ENCODE data around the gene ZNF335.

DNA sequence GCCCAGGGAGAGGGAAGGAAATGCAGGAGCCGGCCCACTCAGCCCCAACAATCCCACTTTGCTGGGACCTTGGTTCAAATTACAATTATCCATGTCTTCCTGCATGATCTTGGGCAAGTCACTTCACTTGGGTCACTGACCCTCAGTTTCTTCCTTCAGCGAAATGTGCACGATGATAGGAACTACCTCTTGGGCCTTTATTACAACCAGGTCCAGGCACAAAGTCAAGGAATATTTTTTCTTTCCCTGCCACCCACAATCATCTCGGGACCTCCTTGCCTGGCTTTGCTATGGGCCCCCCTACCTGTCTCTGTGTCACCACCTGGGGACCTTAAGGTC, 59.7 kb downstream of the ZNF335 start:
- TF ChIP-seq, protein P1, sequence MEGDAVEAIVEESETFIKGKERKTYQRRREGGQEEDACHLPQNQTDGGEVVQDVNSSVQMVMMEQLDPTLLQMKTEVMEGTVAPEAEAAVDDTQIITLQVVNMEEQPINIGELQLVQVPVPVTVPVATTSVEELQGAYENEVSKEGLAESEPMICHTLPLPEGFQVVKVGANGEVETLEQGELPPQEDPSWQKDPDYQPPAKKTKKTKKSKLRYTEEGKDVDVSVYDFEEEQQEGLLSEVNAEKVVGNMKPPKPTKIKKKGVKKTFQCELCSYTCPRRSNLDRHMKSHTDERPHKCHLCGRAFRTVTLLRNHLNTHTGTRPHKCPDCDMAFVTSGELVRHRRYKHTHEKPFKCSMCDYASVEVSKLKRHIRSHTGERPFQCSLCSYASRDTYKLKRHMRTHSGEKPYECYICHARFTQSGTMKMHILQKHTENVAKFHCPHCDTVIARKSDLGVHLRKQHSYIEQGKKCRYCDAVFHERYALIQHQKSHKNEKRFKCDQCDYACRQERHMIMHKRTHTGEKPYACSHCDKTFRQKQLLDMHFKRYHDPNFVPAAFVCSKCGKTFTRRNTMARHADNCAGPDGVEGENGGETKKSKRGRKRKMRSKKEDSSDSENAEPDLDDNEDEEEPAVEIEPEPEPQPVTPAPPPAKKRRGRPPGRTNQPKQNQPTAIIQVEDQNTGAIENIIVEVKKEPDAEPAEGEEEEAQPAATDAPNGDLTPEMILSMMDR (IDR thresholded peaks at IDR 0.05): no peak
- TF ChIP-seq POLR2A (IDR thresholded peaks at IDR 0.05): no peak
